Non-pigmented ciliary epithelial cell (primary cell): ENCODE measurements around the gene RNF34.
A peak's percentile ranks its signal among the peaks of the same experiment; 100 is the strongest.
"Not testable (repeated sequence)": the region's sequence is repeated elsewhere in the genome, so short reads cannot be mapped to it uniquely, and the experiment has no call there.

Experiments used
- DNase-seq: peaks from one replicate; pipeline ENCODE4 v3.0.0-alpha.2; 2010; ENCODE audit warnings: low read depth

The RNF34 gene, protein sequence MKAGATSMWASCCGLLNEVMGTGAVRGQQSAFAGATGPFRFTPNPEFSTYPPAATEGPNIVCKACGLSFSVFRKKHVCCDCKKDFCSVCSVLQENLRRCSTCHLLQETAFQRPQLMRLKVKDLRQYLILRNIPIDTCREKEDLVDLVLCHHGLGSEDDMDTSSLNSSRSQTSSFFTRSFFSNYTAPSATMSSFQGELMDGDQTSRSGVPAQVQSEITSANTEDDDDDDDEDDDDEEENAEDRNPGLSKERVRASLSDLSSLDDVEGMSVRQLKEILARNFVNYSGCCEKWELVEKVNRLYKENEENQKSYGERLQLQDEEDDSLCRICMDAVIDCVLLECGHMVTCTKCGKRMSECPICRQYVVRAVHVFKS

GRCh38 chr12:121399391-121400331, at the start of gene RNF34:
Gene RNF34, plus strand, starts transcription at chr12:121400118. Its CDS starts 95 bp downstream, at chr12:121400213.
- DNase-seq = peak; percentile 79

GRCh38 chr12:121351820-121352681, 47.9 kb upstream of the RNF34 start, which contains the start of gene ANAPC5:
Gene ANAPC5, minus strand, starts transcription at chr12:121352411. Its CDS starts 71 bp downstream, at chr12:121352340.
- DNase-seq = peak; percentile 96

DNA sequence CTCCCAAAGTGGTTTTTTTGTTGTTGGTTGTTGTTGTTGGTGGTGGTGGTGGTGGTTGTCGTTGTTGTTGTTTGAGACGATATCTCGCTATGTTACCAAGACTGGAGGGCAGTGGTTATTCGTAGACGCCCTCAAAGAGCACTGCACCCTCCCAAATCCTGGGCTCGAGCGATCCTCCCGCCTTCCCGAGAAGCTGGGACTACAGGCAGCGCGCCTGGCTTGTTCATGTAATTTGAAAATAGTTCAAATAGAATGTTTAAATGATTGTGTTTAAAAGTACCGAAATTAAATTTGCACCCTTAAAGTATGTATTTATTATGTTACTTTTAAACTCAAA, 47.3 kb upstream of the RNF34 start:
- peak; percentile 18 for DNase-seq

DNA sequence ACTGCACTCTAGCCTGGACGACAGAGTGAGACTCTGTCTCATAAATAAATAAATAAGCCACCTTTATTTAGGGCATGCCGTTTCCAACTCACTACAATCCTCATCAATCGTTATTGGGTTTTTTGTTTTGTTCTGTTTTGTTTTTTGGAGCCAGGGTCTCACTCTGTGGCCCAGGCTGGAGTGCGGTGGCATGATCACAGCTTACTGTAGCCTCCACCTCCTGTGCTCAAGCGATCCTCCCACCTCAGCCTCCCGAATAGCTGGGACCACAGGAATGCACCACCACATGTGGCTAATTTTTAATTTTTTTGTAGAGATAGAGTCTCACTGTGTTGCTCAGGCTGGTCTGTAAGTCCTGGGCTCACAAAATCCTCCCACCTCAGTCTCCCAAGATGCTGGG, 44.1 kb upstream of the RNF34 start:
- DNase-seq = no peak

GRCh38 chr12:121356657-121357056, 43.3 kb upstream of the RNF34 start:
- no peak for DNase-seq

DNA sequence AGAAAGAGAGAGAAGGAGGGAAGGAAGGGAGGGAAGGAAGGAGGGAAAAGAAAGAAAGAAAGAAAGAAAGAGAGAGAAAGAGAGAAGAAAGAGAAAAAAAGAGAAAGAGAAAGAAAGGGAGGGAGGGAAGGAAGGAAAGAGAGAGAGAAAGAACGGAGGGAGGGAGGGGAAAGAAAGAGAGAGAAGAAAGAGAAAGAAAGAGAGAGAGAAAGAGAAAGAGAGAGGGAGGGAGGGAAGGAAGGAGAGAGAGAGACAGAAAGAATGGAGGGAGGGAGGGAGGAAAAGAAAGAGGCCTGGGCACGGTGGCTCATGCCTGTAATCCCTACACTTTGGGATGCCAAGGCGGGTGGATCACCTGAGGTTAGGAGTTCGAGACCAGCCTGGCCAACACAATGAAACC, 42.6 kb upstream of the RNF34 start:
- no peak for DNase-seq

- no peak for DNase-seq
These were observed 41.8 kb upstream of the RNF34 start for GRCh38 chr12:121358073-121358472.

DNA sequence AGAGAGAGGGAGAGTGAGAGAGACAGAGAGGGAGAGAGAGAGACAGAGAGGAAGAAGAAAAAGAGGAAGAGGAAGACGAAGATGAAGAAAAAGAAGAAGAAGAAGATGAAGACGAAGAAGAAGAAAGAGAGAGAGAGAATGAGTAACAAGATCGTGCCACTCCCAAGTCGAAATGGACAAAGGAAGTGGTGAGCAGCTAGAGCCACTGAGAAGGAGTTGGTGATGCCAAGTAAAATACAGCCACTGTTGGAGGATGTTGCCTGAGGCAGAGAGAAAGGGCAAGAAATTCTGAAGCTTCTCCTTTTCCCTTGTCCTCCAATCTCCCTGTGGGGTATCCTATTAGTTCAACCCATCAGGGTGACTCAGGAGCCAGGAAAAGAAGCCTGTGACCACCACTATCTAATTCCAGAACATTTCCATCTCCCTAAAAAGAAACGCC, 35.2 kb upstream of the RNF34 start:
- DNase-seq = no peak

GRCh38 chr12:121365416-121366062, 34.4 kb upstream of the RNF34 start:
- DNase-seq = no peak

DNA sequence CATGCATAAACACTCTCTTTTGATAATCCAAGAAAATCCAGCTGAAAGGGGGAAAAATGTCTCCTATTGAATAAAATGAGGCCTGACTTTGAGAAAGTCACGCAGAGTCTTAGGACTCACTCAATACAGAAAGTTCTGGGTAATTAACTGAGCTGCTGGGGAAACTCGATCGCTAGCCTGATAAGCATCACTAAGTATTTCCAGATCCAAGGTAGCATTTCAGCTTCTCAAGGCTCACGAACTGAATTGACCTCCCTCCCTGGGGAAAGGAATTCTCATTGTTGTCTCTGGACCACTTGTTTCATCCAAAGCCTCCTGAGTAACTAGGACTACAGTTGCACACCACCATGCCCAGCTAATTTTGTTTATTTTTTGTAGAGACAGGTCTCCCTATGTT, 33.9 kb upstream of the RNF34 start:
- no peak for DNase-seq

GRCh38 chr12:121371404-121371803, 28.5 kb upstream of the RNF34 start:
- no peak for DNase-seq

- DNase-seq = no peak
These were observed 26.2 kb upstream of the RNF34 start for GRCh38 chr12:121373755-121374154.

DNA sequence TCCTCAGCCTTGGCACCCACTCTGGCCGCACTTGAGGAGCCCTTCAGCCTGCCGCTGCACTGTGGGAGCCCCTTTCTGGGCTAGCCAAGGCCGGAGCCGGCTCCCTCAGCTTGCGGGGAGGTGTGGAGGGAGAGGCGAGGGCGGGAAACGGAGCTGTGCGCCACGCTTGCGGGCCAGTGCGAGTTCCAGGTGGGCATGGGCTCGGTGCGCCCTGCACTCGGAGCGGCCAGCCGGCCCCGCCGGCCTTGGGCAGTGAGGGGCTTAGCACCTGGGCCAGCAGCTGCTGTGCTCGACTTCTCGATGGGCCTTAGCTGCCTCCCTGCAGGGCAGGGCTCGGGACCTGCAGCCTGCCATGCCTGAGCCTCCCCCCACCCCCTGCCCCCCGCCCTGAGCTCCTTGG, 25.6 kb upstream of the RNF34 start:
- not testable (repeated sequence) for DNase-seq

DNA sequence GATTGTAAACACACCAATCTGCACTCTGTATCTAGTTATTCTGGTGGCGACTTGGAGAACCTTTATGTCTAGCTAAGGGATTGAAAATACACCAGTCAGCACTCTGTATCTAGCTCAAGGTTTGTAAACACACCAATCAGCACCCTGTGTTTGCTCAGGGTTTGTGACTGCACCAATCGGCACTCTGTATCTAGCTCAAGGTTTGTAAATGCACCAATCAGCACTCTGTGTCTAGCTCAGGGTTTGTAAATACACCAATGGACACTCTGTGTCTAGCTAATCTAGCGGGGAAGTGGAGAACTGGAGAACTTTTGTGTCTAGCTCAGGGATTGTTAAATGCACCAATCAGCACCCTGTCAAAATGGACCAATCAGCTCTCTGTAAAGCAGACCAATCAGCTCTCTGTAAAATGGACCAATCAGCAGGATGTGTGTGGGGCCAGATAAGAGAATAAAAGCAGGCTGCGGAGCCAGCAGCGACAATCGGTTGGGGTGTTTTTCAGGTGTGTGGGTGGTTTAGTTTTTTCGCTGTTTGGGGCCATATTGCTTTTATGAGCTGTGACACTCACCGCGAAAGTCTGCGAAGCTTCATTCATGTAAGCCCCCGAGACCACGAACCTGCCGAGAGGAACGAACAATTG, 24.9 kb upstream of the RNF34 start:
- not testable (repeated sequence) for DNase-seq

DNA sequence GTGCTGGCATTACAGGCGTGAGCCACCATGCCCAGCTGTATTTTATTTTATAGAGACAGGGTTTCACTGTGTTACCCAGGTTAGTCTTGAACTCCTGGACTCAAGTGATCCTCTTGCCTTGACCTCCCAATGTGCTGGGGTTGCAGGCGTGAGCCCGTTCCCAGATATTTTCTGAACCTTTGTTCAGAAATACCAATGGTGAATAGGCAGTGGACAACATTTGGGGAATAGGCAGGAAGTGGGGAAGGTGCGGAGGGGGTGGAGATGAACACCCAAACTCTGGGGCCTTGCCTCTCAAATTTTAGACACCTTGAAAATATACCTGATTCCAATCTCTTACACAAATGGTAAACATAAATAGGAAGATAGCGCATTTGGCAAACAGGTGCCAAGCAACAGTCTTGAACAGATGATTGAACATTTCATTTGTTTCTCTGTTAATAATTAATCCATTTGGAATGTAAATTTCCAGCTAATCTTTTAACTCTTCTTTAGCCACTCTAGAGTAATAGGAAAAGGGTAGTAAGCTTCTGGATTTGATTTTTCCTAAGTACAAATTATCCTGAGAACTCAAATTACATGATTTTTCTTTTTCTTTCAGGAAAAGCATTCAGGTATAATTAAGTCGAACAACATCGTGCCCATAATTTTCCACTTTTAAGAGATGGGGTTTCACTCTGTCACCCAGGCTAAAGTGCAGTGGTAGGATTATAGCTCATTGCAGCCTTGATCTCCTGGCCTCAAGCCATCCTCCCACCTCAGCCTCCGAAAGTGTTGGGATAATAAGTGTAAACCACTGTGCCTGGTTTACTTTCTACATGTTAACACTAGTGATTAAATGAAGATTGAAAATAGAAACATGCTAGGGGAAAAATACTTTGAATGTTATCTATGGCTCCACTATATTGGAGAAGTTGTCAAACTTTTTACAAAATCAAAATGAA, 22.9 kb upstream of the RNF34 start:
- DNase-seq = no peak

DNA sequence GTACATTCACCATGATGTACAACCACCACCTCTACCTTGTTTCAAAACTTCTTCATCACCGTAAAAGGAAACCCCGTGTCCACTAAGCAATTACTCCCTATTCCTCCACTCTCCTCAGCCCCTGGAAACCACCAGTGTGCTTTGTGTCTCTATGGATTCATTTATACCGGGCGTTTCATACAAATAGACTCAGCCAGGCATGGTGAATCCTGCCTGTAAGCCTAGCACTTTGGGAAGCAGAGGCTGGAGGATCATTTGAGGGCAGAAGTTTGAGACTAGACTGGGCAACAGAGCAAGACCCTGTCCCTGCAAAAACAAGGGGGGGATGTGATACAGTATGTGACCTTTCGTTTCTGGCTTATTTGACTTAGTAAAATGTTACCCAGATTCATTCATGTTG, 21.2 kb upstream of the RNF34 start:
- DNase-seq = no peak

- no peak for DNase-seq
These were observed 20.0 kb upstream of the RNF34 start for GRCh38 chr12:121379945-121380344.

- DNase-seq = no peak
These were observed 16.3 kb upstream of the RNF34 start for GRCh38 chr12:121383601-121384021.

- not testable (repeated sequence) for DNase-seq
These were observed 15.0 kb upstream of the RNF34 start for GRCh38 chr12:121384891-121385290.
